HEK293T (cell line): ENCODE measurements around the gene GPR151.

Experiments
- ARNT ChIP-seq: fragments of 450-650 bp; IDR thresholded peaks from 2 replicates; pipeline ENCODE4 v1.6.1; 2017; ENCODE audit warnings: mild to moderate bottlenecking
- BHLHE40 ChIP-seq: fragments of 450-650 bp; IDR thresholded peaks from 2 replicates; pipeline ENCODE4 v1.6.1; 2016; ENCODE audit warnings: mild to moderate bottlenecking, moderate library complexity, borderline replicate concordance
- FOXA1 ChIP-seq: fragments of 450-650 bp; IDR thresholded peaks from 2 replicates; pipeline ENCODE4 v1.6.1; 2016; ENCODE audit warnings: mild to moderate bottlenecking
- FOXK2 ChIP-seq: fragments of 450-650 bp; IDR thresholded peaks from 2 replicates; pipeline ENCODE4 v1.6.1; 2016; ENCODE audit warnings: mild to moderate bottlenecking
- FOXM1 ChIP-seq: fragments of 450-650 bp; IDR thresholded peaks from 2 replicates; pipeline ENCODE4 v1.6.1; 2017; ENCODE audit warnings: mild to moderate bottlenecking, borderline replicate concordance
- LEF1 ChIP-seq: fragments of 450-650 bp; IDR thresholded peaks from 2 replicates; pipeline ENCODE4 v1.6.1; 2017; ENCODE audit warnings: mild to moderate bottlenecking, borderline replicate concordance
- NFRKB ChIP-seq: fragments of 450-650 bp; IDR thresholded peaks from 2 replicates; pipeline ENCODE4 v1.6.1; 2016; ENCODE audit warnings: mild to moderate bottlenecking, moderate library complexity
- SP1 ChIP-seq: fragments of 450-650 bp; IDR thresholded peaks from 2 replicates; pipeline ENCODE4 v1.6.1; 2017
- SUZ12 ChIP-seq: fragments of 450-650 bp; IDR thresholded peaks from 2 replicates; pipeline ENCODE4 v1.6.1; 2016; ENCODE audit warnings: mild to moderate bottlenecking
- TARDBP ChIP-seq: fragments of 450-650 bp; IDR thresholded peaks from 2 replicates; pipeline ENCODE4 v1.6.1; 2016
- ZNF384 ChIP-seq: fragments of 450-650 bp; IDR thresholded peaks from 2 replicates; pipeline ENCODE4 v1.6.1; 2016
- TF ChIP-seq, protein P1 (sequence below): fragments of 450-650 bp; IDR thresholded peaks from 2 replicates; pipeline ENCODE4 v1.6.1; 2016

- no peak for TF ChIP-seq FOXM1
- TF ChIP-seq ZNF384, result no peak
- TF ChIP-seq SP1, result no peak
- no peak for TF ChIP-seq LEF1
- no peak for TF ChIP-seq BHLHE40
- no peak for TF ChIP-seq TARDBP
- no peak for TF ChIP-seq NFRKB
- TF ChIP-seq ARNT, result no peak
- TF ChIP-seq, protein P1, sequence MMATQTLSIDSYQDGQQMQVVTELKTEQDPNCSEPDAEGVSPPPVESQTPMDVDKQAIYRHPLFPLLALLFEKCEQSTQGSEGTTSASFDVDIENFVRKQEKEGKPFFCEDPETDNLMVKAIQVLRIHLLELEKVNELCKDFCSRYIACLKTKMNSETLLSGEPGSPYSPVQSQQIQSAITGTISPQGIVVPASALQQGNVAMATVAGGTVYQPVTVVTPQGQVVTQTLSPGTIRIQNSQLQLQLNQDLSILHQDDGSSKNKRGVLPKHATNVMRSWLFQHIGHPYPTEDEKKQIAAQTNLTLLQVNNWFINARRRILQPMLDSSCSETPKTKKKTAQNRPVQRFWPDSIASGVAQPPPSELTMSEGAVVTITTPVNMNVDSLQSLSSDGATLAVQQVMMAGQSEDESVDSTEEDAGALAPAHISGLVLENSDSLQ, result no peak
- no peak for TF ChIP-seq FOXK2
- TF ChIP-seq FOXA1, result no peak
- TF ChIP-seq SUZ12, result no peak
Measured at GRCh38 chr5:146515473-146516150, 378 bp downstream of the GPR151 start.
